Body of pancreas (tissue), 4 donors: ENCODE measurements around the gene VCAN. TPM values are rescaled to one million over a fixed set of nuclear protein-coding genes. Genes with fewer than 3 reads are reported as not detected.

ENCODE experiments used
- ATAC-seq: fragments of 150-250 bp; one replicate; pipeline ENCODE4 v1.9.1; 2016
- DNase-seq, 4 donors: peaks; one replicate each; pipeline ENCODE4 v3.0.0-alpha.2; 2019
- H3K27ac ChIP-seq, 4 donors: fragments of 200-600 bp; sonication (generic); 1 replicate in 3 of 4; 2 replicates in 1 of 4; pipeline versions ENCODE4 v1.5.1 to v1.6.1; 2016 to 2019; ENCODE audit warnings: mild to moderate bottlenecking in 1 of 4, mixed read lengths in 1 of 4, moderate library complexity in 1 of 4
- H3K27me3 ChIP-seq, 2 donors: fragments of 200-600 bp; sonication (generic); one replicate each; pipeline ENCODE4 v1.6.0; 2016; ENCODE audit warnings: mild to moderate bottlenecking in 1 of 2
- H3K36me3 ChIP-seq, 2 donors: fragments of 200-600 bp; sonication (generic); replicated peaks in 1 of 2; 2 replicates each; pipeline ENCODE4 v1.5.1; 2016; ENCODE audit warnings: low read depth in 2 of 2; ENCODE audit not compliant: insufficient read depth in 1 of 2
- H3K4me1 ChIP-seq: fragments of 200-600 bp; sonication (generic); one replicate; pipeline ENCODE4 v1.6.0; 2016
- H3K4me3 ChIP-seq, 2 donors: fragments of 200-600 bp; sonication (generic); 1 replicate in 1 of 2; 2 replicates in 1 of 2; pipeline ENCODE4 v1.5.1; 2016 to 2019
- H3K9me3 ChIP-seq, 3 donors: fragments of 200-600 bp; sonication (generic); 1 replicate in 2 of 3; 2 replicates in 1 of 3; pipeline ENCODE4 v1.5.1; 2016
- CTCF ChIP-seq, 7 experiments: fragments of 450-650 bp in 4 of 7; fragments of 200-600 bp in 3 of 7; sonication (generic) in 3 of 7; IDR thresholded peaks; one replicate each; pipeline ENCODE4 v1.5.1; 2016 to 2019; ENCODE audit warnings: antibody characterized with exemption in 7 of 7
- POLR2A ChIP-seq, 3 donors: fragments of 450-650 bp; IDR thresholded peaks; one replicate each; pipeline ENCODE4 v1.6.1; 2016; ENCODE audit warnings: antibody characterized with exemption in 3 of 3, mild to moderate bottlenecking in 2 of 3
- WGBS, 2 donors: methylation state at CpG; one replicate each; pipeline ENCODE4 v1.1.5; 2017; 5-methylcytosine and 5-hydroxymethylcytosine counted together
- intact Hi-C: fragments of 100-400 bp; cut with DNase I; formaldehyde crosslinking; loops from one replicate; pipeline ENCODE4 v1.15.1; 2023
- total RNA-seq, 2 donors: library from RNA; depleted of rRNA; stranded (reverse); fragments of >200 nt; gene quantifications; one replicate each; pipeline ENCODE4 v1.1.0, GENCODE V29; 2016

Gene VCAN
- total RNA-seq, 2 donors from 2014 or later: 19.4 to 33.7 TPM

DNA sequence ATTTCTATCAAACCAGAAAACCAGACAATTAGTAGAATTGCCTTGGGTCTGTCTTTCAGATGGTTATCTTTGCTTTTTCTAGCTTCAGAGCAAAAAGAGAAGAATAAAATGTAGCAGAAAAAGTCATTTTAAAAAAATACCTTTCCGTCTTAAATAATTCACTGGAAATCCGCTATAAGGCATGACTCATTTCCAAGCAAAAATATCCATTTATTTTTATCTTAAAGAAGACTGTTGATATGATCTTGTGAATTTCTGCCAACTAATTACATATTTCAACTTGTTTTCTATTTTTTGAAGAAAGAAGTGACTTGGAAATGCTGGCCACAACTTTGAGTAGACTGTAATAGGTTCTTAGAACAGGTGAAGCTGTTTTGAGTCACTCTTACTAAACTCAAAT, 83.7 kb downstream of the VCAN start:
- intact Hi-C loops: no loop called here
- TF ChIP-seq POLR2A (IDR thresholded peaks at IDR 0.05) (no peak), CTCF (IDR thresholded peaks at IDR 0.05) (no peak)
- 96 to 97% methylated on average over 2 of the region's 2 CpGs for WGBS, 2 donors

DNA sequence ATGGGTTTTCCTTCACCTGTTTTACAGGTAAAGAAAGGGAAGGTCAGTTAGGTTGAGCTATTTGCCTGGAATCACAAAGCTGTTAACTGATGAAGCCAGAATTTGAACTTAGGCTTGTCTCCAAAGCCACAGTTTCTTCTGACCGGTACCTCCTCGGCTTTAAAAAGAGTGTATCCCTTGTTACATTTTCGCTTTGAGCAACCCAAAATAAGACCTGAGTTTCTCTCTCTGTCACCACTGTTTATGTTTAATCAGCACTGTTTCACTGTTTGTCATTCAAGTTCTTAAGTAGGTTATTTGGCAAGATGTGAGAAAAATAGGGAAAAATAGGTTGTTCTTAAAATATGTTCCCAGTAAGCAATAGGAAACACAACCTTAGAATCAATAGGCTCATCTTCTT, 84.6 kb downstream of the VCAN start:
- Histone ChIP-seq H3K27ac (no peak overlapping the region), H3K27me3 (no peaks in the 10 kb centered on the region), H3K9me3 (no peaks in the 10 kb centered on the region), H3K4me1 (no peaks in the 10 kb centered on the region), H3K4me3 (no peak overlapping the region), H3K36me3 (no peaks in the 10 kb centered on the region)
- WGBS, 2 donors: 60 to 88% methylated on average over 3 of the region's 3 CpGs
- no peak for ATAC-seq
- intact Hi-C loops: no loop called here
- TF ChIP-seq POLR2A (IDR thresholded peaks at IDR 0.05) (no peak), CTCF (IDR thresholded peaks at IDR 0.05) (no peak)
- DNase-seq: no peak

More for the DNA sequence above, 83.7 kb downstream of the VCAN start:
- Histone ChIP-seq H3K4me1 (no peaks in the 10 kb centered on the region), H3K36me3 (no peaks in the 10 kb centered on the region), H3K9me3 (no peaks in the 10 kb centered on the region), H3K4me3 (no peak overlapping the region), H3K27ac (no peak overlapping the region), H3K27me3 (no peaks in the 10 kb centered on the region)
- DNase-seq (no peak), ATAC-seq (no peak)

- H3K27me3 ChIP-seq: no peaks in the 10 kb centered on the region
- WGBS, 2 donors: 75 to 80% methylated on average over 5 of the region's 5 CpGs
- H3K4me1 ChIP-seq: peaks cover 14% of the 10 kb centered on the region
- H3K27ac ChIP-seq: no peak overlapping the region
- DNase-seq (no peak), ATAC-seq (no peak)
- intact Hi-C loops: no loop called here
- TF ChIP-seq POLR2A (IDR thresholded peaks at IDR 0.05) (no peak), CTCF (IDR thresholded peaks at IDR 0.05) (no peak)
- H3K36me3 ChIP-seq: no peaks in the 10 kb centered on the region
- no peak overlapping the region for H3K4me3 ChIP-seq
- H3K9me3 ChIP-seq: no peaks in the 10 kb centered on the region
Measured at GRCh38 chr5:83559118-83559785, 87.7 kb downstream of the VCAN start.

- Histone ChIP-seq H3K4me3 (no peak overlapping the region), H3K27ac (no peak overlapping the region), H3K36me3 (no peaks in the 10 kb centered on the region), H3K9me3 (no peaks in the 10 kb centered on the region), H3K4me1 (peaks cover 14% of the 10 kb centered on the region), H3K27me3 (no peaks in the 10 kb centered on the region)
- 78 to 84% methylated on average over 1 of the region's 1 CpG for WGBS, 2 donors
- no peak for ATAC-seq
- intact Hi-C loops: loop anchor here (10.0 kb wide), 1 partner anchor 917 kb away; no protein-coding TSS in a partner anchor
- TF ChIP-seq POLR2A (IDR thresholded peaks at IDR 0.05): no peak
- no peak for TF ChIP-seq CTCF (IDR thresholded peaks at IDR 0.05)
- no peak for DNase-seq
Measured at GRCh38 chr5:83562071-83562606, 90.6 kb downstream of the VCAN start.
